D721Med (cell line): ENCODE measurements around the gene ATP6V1C2.

Source experiments
- DNase-seq: peaks from one replicate; pipeline ENCODE4 v3.0.0; 2011; ENCODE audit warnings: low spot score; ENCODE audit not compliant: insufficient read length
- FAIRE-seq: peaks from 2 replicates; lab custom pipeline; 2011; peaks lifted over from hg19 to GRCh38; lab: Jason Lieb, UNC
- CTCF ChIP-seq: IDR thresholded peaks from 2 replicates; pipeline ENCODE4 v1.5.1; 2012; ENCODE audit warnings: mild to moderate bottlenecking, control low read depth; ENCODE audit not compliant: insufficient read depth; ENCODE audit errors: missing control alignments

ATP6V1C2 gene

DNA sequence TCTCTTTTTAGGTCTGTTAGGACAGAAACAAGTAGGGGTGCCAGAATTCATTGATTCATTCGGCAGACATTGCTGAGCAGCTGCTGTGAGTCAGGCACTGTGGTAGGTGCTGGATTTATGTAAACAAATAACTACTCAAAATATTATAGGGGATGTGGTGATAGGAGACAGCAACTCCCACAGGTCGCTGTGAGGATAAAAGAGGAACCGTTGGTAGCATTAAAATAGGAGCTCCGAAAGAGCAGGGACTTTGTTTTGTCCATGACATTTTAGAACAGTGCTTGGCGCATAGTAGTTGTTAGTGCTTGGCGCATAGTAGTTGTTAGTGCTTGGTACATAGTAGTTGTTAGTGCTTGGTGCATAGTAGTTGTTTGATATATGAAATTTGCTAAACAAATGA, 29.2 kb downstream of the ATP6V1C2 start:
- DNase-seq = no peak
- TF ChIP-seq CTCF = no peak
- no peak for FAIRE-seq

DNA sequence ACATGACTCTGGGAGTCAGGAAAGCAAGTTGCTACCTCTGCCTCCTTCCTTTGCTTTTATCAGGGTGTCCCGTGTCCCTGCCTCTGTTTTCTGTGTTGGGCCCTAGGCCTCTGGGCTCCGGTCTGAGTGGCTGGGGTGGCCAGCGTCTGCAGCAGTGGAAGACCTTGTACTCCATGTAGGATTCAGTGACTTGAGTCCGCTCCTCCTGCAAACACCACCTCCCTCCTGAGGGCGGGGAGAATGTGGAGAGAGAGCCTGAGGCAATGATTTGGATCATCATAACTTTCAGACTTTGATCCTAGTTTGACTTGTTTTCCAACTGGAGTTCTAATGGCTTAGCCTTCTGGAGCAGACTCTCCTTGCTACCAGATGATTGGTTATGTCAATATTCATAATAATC, 30.8 kb downstream of the ATP6V1C2 start:
- DNase-seq (no peak), FAIRE-seq (no peak)
- TF ChIP-seq CTCF = no peak

DNA sequence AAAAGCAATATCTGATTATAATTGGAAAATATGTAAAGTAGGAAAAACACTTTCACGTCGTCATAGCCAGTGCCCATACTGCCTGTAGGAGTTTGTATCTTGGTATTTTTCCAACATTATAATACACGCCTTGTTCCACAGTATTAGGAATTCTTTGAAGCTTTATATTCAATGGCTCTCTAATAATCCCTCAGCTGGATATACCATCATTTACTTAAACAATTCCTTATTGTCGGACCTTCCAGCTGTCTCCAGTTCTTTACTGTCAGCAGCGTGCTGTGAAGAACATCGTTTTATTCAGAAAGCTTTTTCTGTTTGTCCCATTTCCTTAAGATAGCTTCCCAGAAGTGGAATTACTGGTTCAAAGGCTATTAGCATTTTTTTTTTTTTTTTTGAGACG, 31.7 kb downstream of the ATP6V1C2 start:
- no peak for DNase-seq
- FAIRE-seq = no peak
- no peak for TF ChIP-seq CTCF

DNA sequence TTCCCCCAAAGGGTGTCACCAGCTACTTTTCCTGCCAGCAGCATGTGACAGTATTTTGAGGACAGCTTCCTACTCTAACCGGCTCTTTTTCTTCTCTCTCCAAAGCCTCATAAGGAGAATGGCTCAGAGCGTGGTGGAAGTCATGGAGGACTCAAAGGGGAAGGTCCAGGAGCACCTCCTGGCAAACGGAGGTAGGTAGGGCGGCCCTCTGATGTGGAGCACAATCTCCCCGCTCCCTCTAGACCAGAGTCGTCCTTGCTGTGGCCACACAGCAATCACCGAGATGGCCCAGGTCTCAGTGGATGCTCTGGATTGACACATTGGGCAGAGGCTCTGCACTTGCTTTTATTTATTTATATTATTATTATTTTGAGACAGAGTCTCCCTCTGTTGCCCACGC, 32.4 kb downstream of the ATP6V1C2 start:
- TF ChIP-seq CTCF = no peak
- DNase-seq (no peak), FAIRE-seq (no peak)

DNA sequence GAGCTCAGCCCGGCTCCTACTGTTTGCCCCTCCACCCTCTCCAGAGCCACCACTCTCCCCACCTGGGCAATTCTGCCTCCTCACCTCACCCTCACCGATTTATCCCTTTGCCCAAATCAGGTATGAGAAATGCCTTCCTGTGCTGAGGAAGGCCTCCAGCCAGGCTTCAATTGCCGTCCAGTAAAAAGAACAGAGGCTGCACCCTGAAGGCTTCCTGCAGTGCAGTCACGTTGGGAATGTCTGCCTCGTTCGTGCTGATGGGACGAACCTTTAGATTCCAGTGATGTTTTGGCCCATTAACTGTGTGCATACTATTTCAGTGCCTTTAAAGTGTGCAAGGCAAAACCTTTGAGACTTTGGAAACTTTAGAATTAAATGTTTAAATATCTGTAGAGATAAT, 34.2 kb downstream of the ATP6V1C2 start:
- DNase-seq (no peak), FAIRE-seq (no peak)
- TF ChIP-seq CTCF = no peak

DNA sequence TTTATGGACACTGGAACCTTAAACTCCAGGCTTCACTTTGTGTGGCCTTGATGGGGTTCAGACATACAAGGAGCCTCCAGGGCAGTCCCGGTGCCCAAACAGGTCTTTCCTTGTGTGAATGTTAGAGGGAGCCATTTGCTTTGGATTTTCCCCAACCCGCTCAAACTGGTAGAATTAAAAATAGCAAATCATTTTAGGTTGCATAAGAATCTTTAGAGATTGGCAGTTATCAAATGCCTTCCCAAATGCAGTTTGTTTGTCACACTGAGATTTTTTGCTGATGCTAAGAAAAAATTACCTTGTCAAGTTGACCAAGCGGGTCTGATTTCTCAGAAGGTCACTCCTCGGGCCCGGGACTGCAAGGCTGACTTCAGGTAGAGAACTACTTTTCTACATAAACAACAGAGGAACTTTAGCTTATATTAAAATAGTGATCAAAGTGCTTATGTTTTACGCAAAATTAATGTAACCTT, 36.4 kb downstream of the ATP6V1C2 start:
- FAIRE-seq = no peak
- no peak for TF ChIP-seq CTCF
- DNase-seq = no peak

- DNase-seq = peak; percentile 9
- no peak for FAIRE-seq
- TF ChIP-seq CTCF = no peak
Observed at GRCh38 chr2:10759151-10759714, 37.8 kb downstream of the ATP6V1C2 start.
